GM12864 (cell line): ENCODE measurements around the gene CHML.

ENCODE experiments used
- DNase-seq: peaks from one replicate; pipeline ENCODE4 v3.0.0-alpha.2; 2011; ENCODE audit warnings: low read depth
- H3K4me3 ChIP-seq: 2 replicates; pipeline ENCODE4 v1.5.1; 2011; ENCODE audit warnings: mild to moderate bottlenecking, low read depth, low read length, control low read depth
- TF ChIP-seq, protein P1 (sequence below): IDR thresholded peaks from 2 replicates; pipeline ENCODE4 v1.5.1; 2011; ENCODE audit warnings: low read depth, mild to moderate bottlenecking, moderate library complexity, low read length, control low read depth, inconsistent platforms; ENCODE audit errors: missing control alignments

Gene CHML

DNA sequence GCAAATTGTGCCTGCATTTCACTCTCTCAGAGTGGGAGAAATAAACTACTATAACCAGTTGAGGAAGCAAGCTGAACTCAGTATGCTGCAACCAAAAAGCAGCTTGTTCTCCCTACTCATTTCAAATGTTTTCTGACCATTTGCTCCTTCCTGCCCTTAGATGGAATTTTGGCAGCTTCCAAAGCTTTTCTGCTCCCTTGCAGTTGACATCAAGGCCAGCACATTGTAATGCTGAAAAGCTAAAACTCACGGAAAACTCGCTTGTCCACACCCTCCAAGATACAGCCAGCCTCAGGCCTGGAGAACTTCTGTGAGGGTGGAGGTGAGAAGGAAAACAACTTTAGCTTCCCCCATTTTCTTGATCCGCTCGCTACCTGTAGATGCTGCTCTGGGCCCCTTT, 5.0 kb upstream of the CHML start:
- no peak overlapping the region for H3K4me3 ChIP-seq
- TF ChIP-seq, protein P1, sequence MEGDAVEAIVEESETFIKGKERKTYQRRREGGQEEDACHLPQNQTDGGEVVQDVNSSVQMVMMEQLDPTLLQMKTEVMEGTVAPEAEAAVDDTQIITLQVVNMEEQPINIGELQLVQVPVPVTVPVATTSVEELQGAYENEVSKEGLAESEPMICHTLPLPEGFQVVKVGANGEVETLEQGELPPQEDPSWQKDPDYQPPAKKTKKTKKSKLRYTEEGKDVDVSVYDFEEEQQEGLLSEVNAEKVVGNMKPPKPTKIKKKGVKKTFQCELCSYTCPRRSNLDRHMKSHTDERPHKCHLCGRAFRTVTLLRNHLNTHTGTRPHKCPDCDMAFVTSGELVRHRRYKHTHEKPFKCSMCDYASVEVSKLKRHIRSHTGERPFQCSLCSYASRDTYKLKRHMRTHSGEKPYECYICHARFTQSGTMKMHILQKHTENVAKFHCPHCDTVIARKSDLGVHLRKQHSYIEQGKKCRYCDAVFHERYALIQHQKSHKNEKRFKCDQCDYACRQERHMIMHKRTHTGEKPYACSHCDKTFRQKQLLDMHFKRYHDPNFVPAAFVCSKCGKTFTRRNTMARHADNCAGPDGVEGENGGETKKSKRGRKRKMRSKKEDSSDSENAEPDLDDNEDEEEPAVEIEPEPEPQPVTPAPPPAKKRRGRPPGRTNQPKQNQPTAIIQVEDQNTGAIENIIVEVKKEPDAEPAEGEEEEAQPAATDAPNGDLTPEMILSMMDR, result no peak
- DNase-seq, result no peak

DNA sequence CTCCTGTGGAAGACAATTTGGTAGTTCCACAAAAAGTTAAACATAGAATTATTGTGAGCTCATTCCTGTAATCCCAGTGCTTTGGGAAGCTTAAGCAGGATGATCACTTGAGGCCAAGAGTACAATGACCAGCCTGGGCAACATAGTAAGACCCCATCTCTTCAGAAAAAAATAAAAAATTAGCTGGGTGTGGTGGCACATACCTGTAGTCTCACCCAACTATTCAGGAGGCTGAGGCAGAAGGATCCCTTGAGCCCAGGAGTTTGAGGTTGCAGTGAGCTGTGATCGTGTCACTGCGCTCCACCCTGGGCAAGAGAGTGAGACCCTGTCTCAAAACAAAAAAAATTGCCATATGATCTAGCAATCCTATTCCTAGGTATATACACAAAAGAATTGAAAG, 4.1 kb upstream of the CHML start:
- TF ChIP-seq, protein P1, result no peak
- H3K4me3 ChIP-seq, result no peak overlapping the region
- no peak for DNase-seq

DNA sequence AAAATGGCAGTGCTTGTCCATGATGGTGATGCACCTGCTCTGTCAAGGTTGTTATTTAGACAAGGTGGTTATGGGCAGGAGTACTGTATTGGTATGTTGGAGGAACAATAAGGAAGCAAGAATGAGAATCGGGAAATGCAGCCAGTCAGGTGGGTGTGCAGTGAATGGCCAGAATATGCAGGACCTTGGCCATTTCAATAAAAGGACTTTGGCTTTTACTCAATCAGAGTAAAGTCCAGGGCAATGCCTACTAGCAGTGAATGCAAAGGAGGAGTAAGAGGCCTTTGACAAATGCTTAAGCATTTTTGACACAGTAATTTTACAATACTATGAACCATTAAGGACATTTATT, 2.4 kb upstream of the CHML start:
- H3K4me3 ChIP-seq, result no peak overlapping the region
- no peak for DNase-seq
- TF ChIP-seq, protein P1, result no peak

DNA sequence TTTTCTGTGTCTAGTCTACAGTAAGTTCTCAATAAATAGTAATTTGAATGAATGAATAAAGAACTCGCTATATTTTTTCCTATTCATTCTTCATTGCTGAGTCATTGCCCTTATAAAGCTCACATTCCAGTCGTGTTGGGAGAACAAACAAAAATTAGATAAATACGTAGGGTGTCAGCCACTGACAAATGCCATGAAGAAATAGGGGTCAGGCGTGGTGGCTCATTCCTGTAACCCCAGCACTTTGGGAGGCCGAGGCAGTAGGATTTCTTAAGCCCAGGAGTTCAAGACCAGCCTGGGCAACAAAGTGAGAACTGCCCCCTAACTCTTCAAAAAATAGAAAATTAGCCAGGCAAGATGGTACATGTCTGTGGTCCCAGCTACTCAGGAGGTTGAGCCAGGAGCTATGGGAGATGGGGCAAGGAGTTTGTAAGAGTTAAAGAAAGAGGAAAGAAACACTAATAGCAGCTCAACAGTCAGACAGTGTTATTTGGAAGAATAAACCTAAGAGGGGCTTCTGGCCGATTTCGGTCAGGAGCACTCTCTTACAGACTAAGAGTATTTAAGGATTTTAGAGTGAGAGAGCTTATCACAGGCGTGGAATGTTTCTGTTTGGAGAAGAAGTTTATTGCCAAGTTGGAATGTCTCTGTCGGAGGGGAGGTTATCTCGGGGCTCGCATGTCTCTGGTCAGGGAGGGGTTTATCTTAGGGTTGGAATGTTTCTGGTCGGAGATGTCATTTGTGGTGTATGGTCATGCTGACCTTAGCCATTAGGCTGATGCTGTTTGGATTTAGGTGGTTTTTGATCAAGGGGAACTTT, 1.8 kb upstream of the CHML start:
- TF ChIP-seq, protein P1, result no peak
- no peak for DNase-seq

DNA sequence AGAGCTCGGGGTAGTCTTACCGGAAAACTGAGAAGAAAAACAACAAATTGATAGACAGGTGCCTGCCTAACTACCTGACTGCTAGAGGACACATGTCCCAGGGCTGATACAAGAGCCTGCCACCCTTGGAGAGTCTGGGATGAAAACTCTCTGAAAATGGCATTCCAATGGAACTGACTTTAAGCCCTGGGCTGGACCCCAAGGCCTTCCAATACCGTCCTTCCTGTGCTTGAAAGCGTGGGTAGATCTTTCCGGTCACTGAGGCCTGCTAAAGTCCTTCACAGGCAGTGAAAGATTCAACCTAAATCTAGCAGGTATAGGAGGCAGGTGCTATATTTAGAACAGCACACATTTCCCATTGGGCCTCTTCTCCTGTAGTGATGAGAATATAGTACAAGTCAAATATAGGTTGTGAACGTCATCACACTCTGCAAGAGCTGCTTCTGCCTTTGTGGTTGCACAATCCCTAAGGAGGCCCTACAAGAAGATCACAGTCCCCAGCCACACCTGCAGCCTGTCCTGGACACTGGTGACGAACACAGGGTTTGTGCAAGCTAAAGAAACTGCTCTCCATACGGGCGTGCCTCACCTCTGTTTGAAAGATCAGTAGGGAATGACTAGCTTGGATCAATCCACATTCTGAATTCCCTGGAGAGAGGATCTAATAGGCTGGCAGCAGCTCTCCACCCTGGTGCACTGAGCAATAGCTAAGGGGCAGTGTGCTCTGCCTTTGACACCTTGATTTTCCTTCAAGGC, 876 bp upstream of the CHML start:
- TF ChIP-seq, protein P1, result no peak
- no peak for DNase-seq
- peak overlapping the region; percentile 53; the same call in 1 of the 2 replicates for H3K4me3 ChIP-seq

More for the DNA sequence above, 1.8 kb upstream of the CHML start:
- H3K4me3 ChIP-seq, result no peak overlapping the region

DNA sequence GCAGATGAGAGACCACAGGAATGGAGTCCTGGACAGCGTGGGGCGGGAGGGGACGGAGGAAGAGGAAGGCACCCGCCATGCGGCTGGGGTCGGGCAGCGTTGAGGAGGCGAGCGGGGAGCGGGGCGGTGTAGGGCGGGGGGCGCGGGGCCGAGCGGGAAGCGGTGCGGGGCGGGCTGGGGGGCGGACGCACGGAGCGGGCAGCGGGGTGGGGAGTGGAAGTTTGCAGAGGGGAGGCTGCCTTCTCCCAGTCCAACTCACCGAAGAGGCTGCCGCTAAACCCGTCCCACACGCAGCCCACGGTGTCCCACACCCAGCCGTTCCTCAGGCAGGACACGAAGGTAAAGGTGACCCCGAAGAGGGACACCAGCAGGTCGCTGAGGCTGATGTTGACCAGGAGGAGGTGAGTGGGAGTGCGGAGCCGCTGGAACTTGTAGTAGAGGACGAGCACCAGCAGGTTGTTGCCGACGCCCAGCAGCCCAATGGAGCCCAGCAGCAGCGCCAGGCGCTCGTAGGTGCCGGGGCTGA, 483 bp downstream of the CHML start:
- no peak for DNase-seq
- TF ChIP-seq, protein P1, result peak; percentile 3
- H3K4me3 ChIP-seq, result peak overlapping the region; percentile 89
